Smooth muscle cell (in vitro differentiated cells): ENCODE data around the gene CACNA1C. TPM values are rescaled to one million over a fixed set of nuclear protein-coding genes. Genes with fewer than 3 reads are reported as not detected.

Source experiments
- DNase-seq: peaks from one replicate; lab custom pipeline; 2025; ENCODE audit not compliant: unreplicated experiment; lab: John Stamatoyannopoulos, UW
- H2AFZ ChIP-seq: fragments of 200-600 bp; sonication (generic); 2 replicates; pipeline ENCODE4 v1.6.0; 2016; ENCODE audit warnings: antibody characterized with exemption, low read depth, mild to moderate bottlenecking
- H3F3A ChIP-seq: fragments of 200-600 bp; sonication (generic); 2 replicates; pipeline ENCODE4 v1.6.0; 2017; ENCODE audit warnings: antibody characterized with exemption, low read depth
- H3K27ac ChIP-seq: fragments of 200-600 bp; sonication (generic); 2 replicates; pipeline ENCODE4 v1.5.1; 2016; ENCODE audit warnings: low read depth, mild to moderate bottlenecking
- H3K27me3 ChIP-seq: fragments of 200-600 bp; sonication (generic); 2 replicates; pipeline ENCODE4 v1.6.1; 2016; ENCODE audit warnings: low read depth, mild to moderate bottlenecking
- H3K36me3 ChIP-seq: fragments of 200-600 bp; sonication (generic); 2 replicates; pipeline ENCODE4 v1.5.1; 2016; ENCODE audit warnings: low read depth
- H3K4me1 ChIP-seq: fragments of 200-600 bp; sonication (generic); 2 replicates; pipeline ENCODE4 v1.5.1; 2016; ENCODE audit warnings: low read depth
- H3K4me2 ChIP-seq: fragments of 200-600 bp; sonication (generic); 2 replicates; pipeline ENCODE4 v1.6.0; 2016; ENCODE audit warnings: mild to moderate bottlenecking
- H3K4me3 ChIP-seq: fragments of 200-600 bp; sonication (generic); 2 replicates; pipeline ENCODE4 v1.5.1; 2016; ENCODE audit warnings: mild to moderate bottlenecking
- H3K79me2 ChIP-seq: fragments of 200-600 bp; sonication (generic); 2 replicates; pipeline ENCODE4 v1.6.0; 2016; ENCODE audit warnings: low read depth, mild to moderate bottlenecking
- H3K9ac ChIP-seq: fragments of 200-600 bp; sonication (generic); 2 replicates; pipeline ENCODE4 v1.6.0; 2016; ENCODE audit warnings: low read depth
- H3K9me3 ChIP-seq: fragments of 200-600 bp; sonication (generic); replicated peaks from 2 replicates; pipeline ENCODE4 v1.5.1; 2016; ENCODE audit warnings: low read depth
- H4K20me1 ChIP-seq: fragments of 200-600 bp; sonication (generic); 2 replicates; pipeline ENCODE4 v1.6.0; 2016; ENCODE audit warnings: low read depth
- WGBS: methylation state at CpG from one replicate; pipeline ENCODE4 v1.1.7; 2016; ENCODE audit warnings: low lambda C conversion rate; 5-methylcytosine and 5-hydroxymethylcytosine counted together
- polyA plus RNA-seq: library from polyadenylated mRNA; unstranded; fragments of >200 nt; fragmentation: Nextera tagmentation; extraction: Ambion mirVana; gene quantifications from 2 replicates; pipeline ENCODE4 v1.2.1, GENCODE V29; 2016
- total RNA-seq: library from RNA; depleted of rRNA; stranded (reverse); fragments of >200 nt; gene quantifications from 2 replicates; pipeline ENCODE4 v1.2.3, GENCODE V29; 2014
- TF ChIP-seq, protein P1 (sequence below): fragments of 200-600 bp; sonication (generic); IDR thresholded peaks from 2 replicates; pipeline ENCODE4 v1.5.1; 2017; ENCODE audit warnings: borderline replicate concordance, mild to moderate bottlenecking, antibody characterized with exemption; ENCODE audit not compliant: insufficient read depth, poor library complexity, severe bottlenecking

CACNA1C gene
- total and polyA plus RNA-seq, 2 experiments from 2014 or later, result 1.6 to 4.5 TPM

- Histone ChIP-seq H3K4me2 (no peak overlapping the region), H4K20me1 (no peaks in the 10 kb centered on the region), H3K4me1 (no peaks in the 10 kb centered on the region), H3K9me3 (no peaks in the 10 kb centered on the region), H3K9ac (no peak overlapping the region), H3K27me3 (no peaks in the 10 kb centered on the region), H3K79me2 (no peaks in the 10 kb centered on the region), H3K36me3 (no peaks in the 10 kb centered on the region), H3F3A (peaks cover 7% of the 10 kb centered on the region), H3K27ac (no peak overlapping the region), H3K4me3 (no peak overlapping the region), H2AFZ (no peak overlapping the region)
- TF ChIP-seq, protein P1, sequence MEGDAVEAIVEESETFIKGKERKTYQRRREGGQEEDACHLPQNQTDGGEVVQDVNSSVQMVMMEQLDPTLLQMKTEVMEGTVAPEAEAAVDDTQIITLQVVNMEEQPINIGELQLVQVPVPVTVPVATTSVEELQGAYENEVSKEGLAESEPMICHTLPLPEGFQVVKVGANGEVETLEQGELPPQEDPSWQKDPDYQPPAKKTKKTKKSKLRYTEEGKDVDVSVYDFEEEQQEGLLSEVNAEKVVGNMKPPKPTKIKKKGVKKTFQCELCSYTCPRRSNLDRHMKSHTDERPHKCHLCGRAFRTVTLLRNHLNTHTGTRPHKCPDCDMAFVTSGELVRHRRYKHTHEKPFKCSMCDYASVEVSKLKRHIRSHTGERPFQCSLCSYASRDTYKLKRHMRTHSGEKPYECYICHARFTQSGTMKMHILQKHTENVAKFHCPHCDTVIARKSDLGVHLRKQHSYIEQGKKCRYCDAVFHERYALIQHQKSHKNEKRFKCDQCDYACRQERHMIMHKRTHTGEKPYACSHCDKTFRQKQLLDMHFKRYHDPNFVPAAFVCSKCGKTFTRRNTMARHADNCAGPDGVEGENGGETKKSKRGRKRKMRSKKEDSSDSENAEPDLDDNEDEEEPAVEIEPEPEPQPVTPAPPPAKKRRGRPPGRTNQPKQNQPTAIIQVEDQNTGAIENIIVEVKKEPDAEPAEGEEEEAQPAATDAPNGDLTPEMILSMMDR, result no peak
- no peak for DNase-seq
- 88% methylated on average over 12 of the region's 12 CpGs for WGBS
Measured at GRCh38 chr12:2387103-2387834, 334.5 kb downstream of the CACNA1C start.

DNA sequence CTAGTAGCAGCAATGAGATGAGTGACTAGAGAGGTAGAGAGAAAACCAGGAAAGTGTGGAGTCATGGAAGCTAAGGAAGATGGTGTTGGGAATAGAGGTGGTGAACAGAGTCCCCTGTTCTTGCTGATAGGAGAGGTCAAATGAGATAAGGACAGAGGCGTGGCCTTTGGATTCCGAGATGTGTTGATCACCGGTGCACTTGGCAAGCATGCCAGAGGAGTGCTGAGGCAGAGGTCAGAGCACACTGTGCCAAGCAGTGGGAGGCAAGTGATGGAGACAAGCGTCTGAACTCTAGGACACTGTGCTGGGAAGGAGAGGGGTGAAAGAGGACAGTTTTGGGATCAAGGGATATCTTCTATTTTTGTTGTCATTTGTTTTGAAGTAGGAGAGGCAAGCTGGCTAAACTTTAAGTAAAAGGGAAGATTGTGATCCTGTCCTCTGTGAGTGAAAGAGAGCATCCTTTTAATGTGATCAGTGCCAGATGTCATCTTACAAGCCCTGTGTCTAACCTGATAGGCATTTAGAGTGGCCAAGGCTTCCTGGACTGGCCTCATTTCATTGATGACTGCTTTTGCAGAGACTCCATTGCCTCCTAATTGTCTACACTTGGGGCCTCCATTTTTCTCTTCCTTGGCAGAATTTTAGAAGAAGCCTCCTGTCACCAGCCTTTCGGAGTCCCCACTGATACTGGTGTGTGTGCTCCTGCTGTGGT is 336.4 kb downstream of the CACNA1C start:
- Histone ChIP-seq H3K27ac (no peak overlapping the region), H3K9me3 (no peaks in the 10 kb centered on the region), H4K20me1 (no peaks in the 10 kb centered on the region), H3K36me3 (no peaks in the 10 kb centered on the region), H3K27me3 (no peaks in the 10 kb centered on the region), H3F3A (peaks cover 5% of the 10 kb centered on the region), H3K4me3 (no peak overlapping the region), H3K4me2 (no peak overlapping the region), H3K79me2 (no peaks in the 10 kb centered on the region), H3K4me1 (no peaks in the 10 kb centered on the region), H2AFZ (no peak overlapping the region), H3K9ac (no peak overlapping the region)
- WGBS, result 95% methylated on average over 5 of the region's 5 CpGs
- TF ChIP-seq, protein P1, result no peak
- no peak for DNase-seq

DNA sequence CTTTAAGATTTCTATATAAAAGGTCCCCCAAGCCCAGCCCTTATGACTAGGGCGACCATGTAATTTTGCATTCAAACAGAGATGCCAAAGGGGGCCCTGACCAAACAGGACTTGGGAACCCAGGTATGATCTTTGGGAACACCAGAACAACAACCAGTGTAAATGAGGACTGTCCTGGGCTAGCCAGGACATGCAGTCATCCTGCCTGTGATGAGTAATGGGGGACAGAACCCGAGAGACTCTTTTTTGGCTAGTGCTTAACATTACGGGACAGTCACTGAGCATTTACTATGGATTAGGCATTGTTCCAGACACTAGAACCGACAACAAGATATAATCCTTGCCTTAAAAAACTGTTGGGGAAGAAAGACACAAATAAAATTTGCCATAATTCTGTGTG is 337.3 kb downstream of the CACNA1C start:
- no peak overlapping the region for H2AFZ ChIP-seq
- TF ChIP-seq, protein P1, result no peak
- no peaks in the 10 kb centered on the region for H3K9me3 ChIP-seq
- H3K27ac ChIP-seq, result no peak overlapping the region
- H3F3A ChIP-seq, result no peaks in the 10 kb centered on the region
- no peak overlapping the region for H3K4me2 ChIP-seq
- H3K79me2 ChIP-seq, result no peaks in the 10 kb centered on the region
- no peak overlapping the region for H3K9ac ChIP-seq
- no peaks in the 10 kb centered on the region for H3K36me3 ChIP-seq
- H3K4me1 ChIP-seq, result no peaks in the 10 kb centered on the region
- DNase-seq, result no peak
- no peaks in the 10 kb centered on the region for H3K27me3 ChIP-seq
- 64% methylated on average over 4 of the region's 4 CpGs for WGBS
- no peak overlapping the region for H3K4me3 ChIP-seq
- no peaks in the 10 kb centered on the region for H4K20me1 ChIP-seq
